GM12892 (cell line): ENCODE data around the gene DUSP1.

Experiments used
- POLR2AphosphoS5 ChIP-seq: IDR thresholded peaks from 2 replicates; pipeline ENCODE4 v1.6.1; 2011; ENCODE audit warnings: low read depth, low read length, control low read depth
- TAF1 ChIP-seq: IDR thresholded peaks from 2 replicates; pipeline ENCODE4 v1.6.1; 2011; ENCODE audit warnings: low read depth, mild to moderate bottlenecking, control low read depth, low read length, borderline replicate concordance

DNA sequence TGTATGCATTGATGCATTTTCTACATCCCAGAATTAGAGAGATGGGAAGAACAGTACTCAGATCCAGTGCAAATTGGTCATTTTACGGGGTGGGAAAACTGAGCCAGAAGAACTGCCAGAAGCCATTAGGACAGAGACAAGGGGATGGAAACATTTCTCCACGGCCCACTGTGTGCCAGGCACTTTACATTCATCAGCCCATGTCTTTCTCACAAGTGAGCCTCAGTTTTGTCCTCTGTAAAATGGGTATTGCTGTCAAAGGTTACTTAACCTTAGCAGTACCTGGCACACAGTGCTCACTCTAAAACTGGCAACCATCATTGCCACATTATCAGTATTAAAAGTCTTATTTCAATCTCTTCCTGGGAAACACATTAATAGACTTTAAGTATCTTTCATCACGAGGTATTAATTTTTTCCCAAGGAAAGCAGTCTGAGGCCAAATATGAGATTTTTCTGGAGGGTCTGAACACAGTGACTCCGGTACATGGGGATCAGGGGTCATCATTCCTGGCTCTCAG lies 5.2 kb downstream of the DUSP1 start:
- TF ChIP-seq POLR2AphosphoS5 (no peak), TAF1 (no peak)
